SK-N-SH (cell line): ENCODE measurements around the gene JPT2. TPM values are rescaled to one million over a fixed set of nuclear protein-coding genes. Genes with fewer than 3 reads are reported as not detected.

Source experiments
- CTCF ChIA-PET: fragments of 300-600, 350-600 bp; formaldehyde crosslinking; extraction: SDS; loops from one replicate; lab custom pipeline; 2021; lab: Yijun Ruan, JAX
- POLR2A ChIA-PET: fragments of 350-600 bp; sonication (Branson Sonifier 250); formaldehyde crosslinking; extraction: SDS; loops from one replicate; lab custom pipeline; 2020; ENCODE audit warnings: antibody characterized with exemption, inconsistent platforms; lab: Yijun Ruan, JAX
- DNase-seq: peaks from one replicate; pipeline ENCODE4 v3.0.0; 2012
- H2AFZ ChIP-seq: fragments of 200-600 bp; sonication (generic); 2 replicates; pipeline ENCODE4 v1.8.1; 2016; ENCODE audit warnings: antibody characterized with exemption, mild to moderate bottlenecking, low read depth
- H3F3A ChIP-seq: fragments of 200-600 bp; sonication (generic); replicated peaks from 2 replicates; pipeline ENCODE3; 2016; ENCODE audit warnings: antibody characterized with exemption, mild to moderate bottlenecking; ENCODE audit not compliant: insufficient read depth
- H3K27ac ChIP-seq, 2 experiments: fragments of 200-500 bp in 1 of 2; fragments of 200-600 bp in 1 of 2; sonication (Bioruptor generic) in 1 of 2; sonication (generic), shearing (Covaris generic) in 1 of 2; 2 replicates each; pipeline versions ENCODE4 v1.5.1 to v1.6.1; 2014 to 2016; ENCODE audit warnings: low read depth in 2 of 2, inconsistent platforms in 1 of 2, low read length in 1 of 2, mild to moderate bottlenecking in 1 of 2, mixed read lengths in 1 of 2
- H3K27me3 ChIP-seq: fragments of 200-600 bp; sonication (generic), shearing (Covaris generic); 2 replicates; pipeline ENCODE4 v1.6.1; 2016; ENCODE audit warnings: mixed run types; ENCODE audit not compliant: insufficient read depth
- H3K36me3 ChIP-seq, 2 experiments: fragments of 200-500 bp in 1 of 2; fragments of 200-600 bp in 1 of 2; sonication (Bioruptor generic) in 1 of 2; sonication (generic) in 1 of 2; replicated peaks in 1 of 2; 2 replicates each; pipeline versions ENCODE3 to v1.5.1; 2014 to 2016; ENCODE audit warnings: low read length in 1 of 2, mild to moderate bottlenecking in 1 of 2; ENCODE audit not compliant: insufficient read depth in 2 of 2, control insufficient read depth in 1 of 2
- H3K4me1 ChIP-seq, 2 experiments: fragments of 200-500 bp in 1 of 2; fragments of 200-600 bp in 1 of 2; sonication (Bioruptor generic) in 1 of 2; sonication (generic), shearing (Covaris generic) in 1 of 2; 2 replicates each; pipeline versions ENCODE4 v1.5.1 to v1.6.1; 2014 to 2016; ENCODE audit warnings: low read depth in 1 of 2, low read length in 1 of 2, mixed run types in 1 of 2; ENCODE audit not compliant: insufficient read depth in 2 of 2, control insufficient read depth in 1 of 2
- H3K4me2 ChIP-seq: fragments of 200-600 bp; sonication (generic), shearing (Covaris generic); 2 replicates; pipeline ENCODE4 v1.6.1; 2017; ENCODE audit warnings: mixed run types
- H3K4me3 ChIP-seq, 2 experiments: fragments of 200-500 bp in 1 of 2; fragments of 200-600 bp in 1 of 2; sonication (Bioruptor generic) in 1 of 2; sonication (generic), shearing (Covaris generic) in 1 of 2; 2 replicates each; pipeline versions ENCODE4 v1.5.1 to v1.8.1; 2014 to 2016; ENCODE audit warnings: low read depth in 2 of 2, inconsistent platforms in 1 of 2, low read length in 1 of 2, mild to moderate bottlenecking in 1 of 2, mixed read lengths in 1 of 2, moderate library complexity in 1 of 2
- H3K79me2 ChIP-seq: fragments of 200-600 bp; sonication (generic); 2 replicates; pipeline ENCODE4 v1.8.1; 2017; ENCODE audit warnings: mild to moderate bottlenecking; ENCODE audit not compliant: insufficient read depth
- H3K9ac ChIP-seq: fragments of 200-600 bp; sonication (generic); 2 replicates; pipeline ENCODE4 v1.6.1; 2017; ENCODE audit warnings: mixed run types
- H3K9me2 ChIP-seq: fragments of 200-600 bp; sonication (generic); 2 replicates; pipeline ENCODE4 v1.6.1; 2017; ENCODE audit warnings: mixed run types
- H3K9me3 ChIP-seq: fragments of 200-600 bp; sonication (generic); 2 replicates; pipeline ENCODE4 v1.6.1; 2017; ENCODE audit warnings: mixed run types, mild to moderate bottlenecking, moderate library complexity
- H4K20me1 ChIP-seq: fragments of 200-600 bp; sonication (generic); 2 replicates; pipeline ENCODE4 v1.6.1; 2017; ENCODE audit warnings: mild to moderate bottlenecking, mixed run types; ENCODE audit not compliant: insufficient read depth
- CHD2 ChIP-seq: fragments of 150-350 bp; IDR thresholded peaks from 2 replicates; pipeline ENCODE4 v1.6.1; 2018; ENCODE audit warnings: low read length; ENCODE audit not compliant: partially characterized antibody
- EZH2phosphoT487 ChIP-seq: fragments of 200-600 bp; sonication (generic); IDR thresholded peaks from 2 replicates; pipeline ENCODE4 v1.6.1; 2017; ENCODE audit warnings: low read depth, mixed run types, mild to moderate bottlenecking, antibody characterized with exemption, moderate library complexity, borderline replicate concordance
- FOSL2 ChIP-seq: IDR thresholded peaks from 2 replicates; pipeline ENCODE4 v1.4.0; 2012; ENCODE audit warnings: low read depth, mild to moderate bottlenecking, moderate library complexity, borderline replicate concordance
- FOXM1 ChIP-seq: IDR thresholded peaks from 2 replicates; pipeline ENCODE4 v1.4.0; 2012; ENCODE audit warnings: low read depth, mild to moderate bottlenecking
- GATA2 ChIP-seq: sonication (generic); formaldehyde crosslinking; IDR thresholded peaks from 2 replicates; pipeline ENCODE4 v1.5.0; 2020; ENCODE audit warnings: mild to moderate bottlenecking, missing genetic modification reagents
- JUND ChIP-seq: IDR thresholded peaks from 2 replicates; pipeline ENCODE4 v1.4.0; 2012
- MEF2A ChIP-seq: IDR thresholded peaks from 2 replicates; pipeline ENCODE4 v1.4.0; 2012; ENCODE audit warnings: low read depth, borderline replicate concordance
- MXI1 ChIP-seq: IDR thresholded peaks from 2 replicates; pipeline ENCODE4 v1.6.1; 2012; ENCODE audit warnings: mild to moderate bottlenecking, low read depth, low read length, improper control_type of control experiment
- NFIC ChIP-seq: IDR thresholded peaks from 2 replicates; pipeline ENCODE4 v1.4.0; 2012; ENCODE audit warnings: borderline replicate concordance
- NRF1 ChIP-seq: IDR thresholded peaks from 2 replicates; pipeline ENCODE4 v1.6.1; 2012; ENCODE audit warnings: low read depth, mild to moderate bottlenecking, low read length
- POLR2AphosphoS5 ChIP-seq: IDR thresholded peaks from 2 replicates; pipeline ENCODE4 v1.6.1; 2012; ENCODE audit warnings: low read depth, low read length
- SMC3 ChIP-seq: IDR thresholded peaks from 2 replicates; pipeline ENCODE4 v1.6.1; 2012; ENCODE audit warnings: low read depth, low read length, improper control_type of control experiment
- TAF1 ChIP-seq: IDR thresholded peaks from 2 replicates; pipeline ENCODE4 v1.6.1; 2012; ENCODE audit warnings: low read depth, mild to moderate bottlenecking, low read length, moderate library complexity, borderline replicate concordance
- TCF12 ChIP-seq: IDR thresholded peaks from 2 replicates; pipeline ENCODE4 v1.4.0; 2012
- YY1 ChIP-seq: IDR thresholded peaks from 2 replicates; pipeline ENCODE4 v1.4.0; 2012; ENCODE audit warnings: low read depth, mild to moderate bottlenecking
- WGBS: methylation state at CpG from one replicate; pipeline ENCODE4 v1.1.6; 2017; ENCODE audit warnings: low lambda C conversion rate; 5-methylcytosine and 5-hydroxymethylcytosine counted together
- polyA plus RNA-seq, 3 experiments: library from polyadenylated mRNA; depleted of rRNA; stranded (reverse); fragments of >200 nt; gene quantifications; 2 replicates each; pipeline ENCODE4 v1.2.3, GENCODE V29; 2012
- TF ChIP-seq, protein P1 (sequence below): IDR thresholded peaks from 2 replicates; pipeline ENCODE4 v1.4.0; 2012; ENCODE audit warnings: low read depth, borderline replicate concordance
- TF ChIP-seq, protein P2 (sequence below): IDR thresholded peaks from 2 replicates; pipeline ENCODE4 v1.4.0; 2012; ENCODE audit warnings: low read depth
- TF ChIP-seq, protein P3 (sequence below): IDR thresholded peaks from 2 replicates; pipeline ENCODE4 v1.6.1; 2012; ENCODE audit warnings: mild to moderate bottlenecking, low read depth, low read length, moderate library complexity
- TF ChIP-seq, protein P4 (sequence below): fragments of 150-350 bp; IDR thresholded peaks from 2 replicates; pipeline ENCODE4 v1.6.1; 2016; ENCODE audit warnings: mild to moderate bottlenecking, low read depth, low read length
- TF ChIP-seq, protein P5 (sequence below): IDR thresholded peaks from 2 replicates; pipeline ENCODE4; 2012

The JPT2 gene
- polyA plus RNA-seq, 1 of the 3 experiments (the other 2 are of a cell fraction): 67.4 TPM

DNA sequence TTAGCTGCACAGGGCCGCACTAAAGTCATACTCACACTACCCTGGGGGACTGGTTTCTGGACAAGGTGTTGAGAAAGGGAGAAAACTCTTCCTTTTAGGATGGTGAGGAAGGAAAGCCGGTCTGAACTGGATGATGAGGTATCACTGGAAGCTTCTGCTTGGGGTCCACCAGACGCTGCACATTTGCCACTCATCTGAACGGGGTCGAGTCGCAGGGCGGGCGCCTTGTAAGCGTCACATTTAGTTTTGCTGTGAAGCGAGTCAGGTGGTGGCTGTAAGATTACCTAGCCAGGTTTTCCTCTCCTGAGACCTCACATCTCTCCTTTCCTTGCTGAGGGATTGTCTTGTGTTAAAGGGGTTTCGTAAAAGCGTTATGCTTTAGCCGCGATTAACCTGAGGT is 2.3 kb downstream of the JPT2 start:
- Histone ChIP-seq H3K79me2 (peaks cover 76% of the 10 kb centered on the region), H3K36me3 (peaks cover 21 to 26% of the 10 kb centered on the region in 2 experiments), H2AFZ (no peak overlapping the region), H3K9me2 (no peaks in the 10 kb centered on the region), H4K20me1 (peaks cover 19% of the 10 kb centered on the region; the same call in 1 of the 2 replicates)
- no peak for DNase-seq
- CTCF ChIA-PET: interaction anchor here (1.4 kb wide), 1 partner anchor 26 kb away, joined by 5 read pairs; the partner anchor contains the start of gene MAPK8IP3
- no peak for TF ChIP-seq CHD2
- TF ChIP-seq, protein P1, sequence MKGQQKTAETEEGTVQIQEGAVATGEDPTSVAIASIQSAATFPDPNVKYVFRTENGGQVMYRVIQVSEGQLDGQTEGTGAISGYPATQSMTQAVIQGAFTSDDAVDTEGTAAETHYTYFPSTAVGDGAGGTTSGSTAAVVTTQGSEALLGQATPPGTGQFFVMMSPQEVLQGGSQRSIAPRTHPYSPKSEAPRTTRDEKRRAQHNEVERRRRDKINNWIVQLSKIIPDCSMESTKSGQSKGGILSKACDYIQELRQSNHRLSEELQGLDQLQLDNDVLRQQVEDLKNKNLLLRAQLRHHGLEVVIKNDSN: no peak
- TF ChIP-seq MEF2A: no peak
- TF ChIP-seq TAF1: no peak
- TF ChIP-seq EZH2phosphoT487: no peak
- no peak for TF ChIP-seq FOSL2
- TF ChIP-seq NRF1: no peak
- no peak for TF ChIP-seq NFIC
- TF ChIP-seq, protein P2, sequence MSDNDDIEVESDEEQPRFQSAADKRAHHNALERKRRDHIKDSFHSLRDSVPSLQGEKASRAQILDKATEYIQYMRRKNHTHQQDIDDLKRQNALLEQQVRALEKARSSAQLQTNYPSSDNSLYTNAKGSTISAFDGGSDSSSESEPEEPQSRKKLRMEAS: no peak
- no peak for TF ChIP-seq JUND
- no peak for TF ChIP-seq TCF12
- TF ChIP-seq, all 33 proteins: peak for 0
- 95% methylated on average over 14 of the region's 14 CpGs for WGBS
- Histone ChIP-seq H3K4me1 (peaks cover 0 to 7% of the 10 kb centered on the region in 2 experiments; a peak in 1 of 4 replicates), H3F3A (peaks cover 9% of the 10 kb centered on the region), H3K9ac (no peak overlapping the region), H3K4me3 (no peak overlapping the region), H3K27me3 (no peaks in the 10 kb centered on the region), H3K4me2 (peak overlapping the region; percentile 98), H3K9me3 (no peaks in the 10 kb centered on the region), H3K27ac (no peak overlapping the region)
- POLR2A ChIA-PET: no interaction called here

DNA sequence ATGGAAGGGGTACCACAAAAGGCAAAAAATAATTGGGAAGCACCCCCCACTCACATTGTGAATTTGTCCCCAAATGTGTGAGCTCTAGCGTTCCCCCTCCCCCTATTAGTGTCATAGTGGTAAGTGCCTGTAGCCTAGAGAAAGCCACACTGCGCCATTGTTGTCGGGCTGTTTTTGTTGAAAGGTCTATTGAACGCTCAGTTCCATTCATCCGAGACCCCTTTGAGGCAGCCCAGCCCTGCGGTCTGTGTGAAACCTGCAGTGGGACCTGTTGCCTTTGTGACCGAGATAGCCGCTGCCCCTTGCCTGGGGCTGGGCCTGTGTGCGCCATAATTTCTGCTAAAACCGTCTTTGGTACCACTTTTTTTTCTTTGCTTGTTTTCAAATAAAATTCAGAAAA is 3.0 kb downstream of the JPT2 start:
- ChIA-PET CTCF (interaction anchor here (1.2 to 1.4 kb wide), 2 partner anchors 25 to 249 kb away, joined by 4 to 5 read pairs; partner anchors contain the start of gene MAPK8IP3), POLR2A (no interaction called here)
- peaks cover 19% of the 10 kb centered on the region; the same call in 1 of the 2 replicates for H4K20me1 ChIP-seq
- H3K4me3 ChIP-seq: no peak overlapping the region
- peaks cover 0 to 7% of the 10 kb centered on the region in 2 experiments; a peak in 1 of 4 replicates for H3K4me1 ChIP-seq
- H3K4me2 ChIP-seq: no peak overlapping the region
- H3K27ac ChIP-seq: no peak overlapping the region
- H3K79me2 ChIP-seq: peaks cover 83% of the 10 kb centered on the region
- H2AFZ ChIP-seq: no peak overlapping the region
- no peaks in the 10 kb centered on the region for H3K9me2 ChIP-seq
- 95% methylated on average over 9 of the region's 10 CpGs for WGBS
- H3F3A ChIP-seq: peaks cover 9% of the 10 kb centered on the region
- no peaks in the 10 kb centered on the region for H3K27me3 ChIP-seq
- no peak overlapping the region for H3K9ac ChIP-seq
- H3K9me3 ChIP-seq: no peaks in the 10 kb centered on the region
- H3K36me3 ChIP-seq: peaks cover 20 to 26% of the 10 kb centered on the region in 2 experiments
- no peak for DNase-seq
- TF ChIP-seq MEF2A: no peak
- no peak for TF ChIP-seq SMC3
- TF ChIP-seq, protein P3, sequence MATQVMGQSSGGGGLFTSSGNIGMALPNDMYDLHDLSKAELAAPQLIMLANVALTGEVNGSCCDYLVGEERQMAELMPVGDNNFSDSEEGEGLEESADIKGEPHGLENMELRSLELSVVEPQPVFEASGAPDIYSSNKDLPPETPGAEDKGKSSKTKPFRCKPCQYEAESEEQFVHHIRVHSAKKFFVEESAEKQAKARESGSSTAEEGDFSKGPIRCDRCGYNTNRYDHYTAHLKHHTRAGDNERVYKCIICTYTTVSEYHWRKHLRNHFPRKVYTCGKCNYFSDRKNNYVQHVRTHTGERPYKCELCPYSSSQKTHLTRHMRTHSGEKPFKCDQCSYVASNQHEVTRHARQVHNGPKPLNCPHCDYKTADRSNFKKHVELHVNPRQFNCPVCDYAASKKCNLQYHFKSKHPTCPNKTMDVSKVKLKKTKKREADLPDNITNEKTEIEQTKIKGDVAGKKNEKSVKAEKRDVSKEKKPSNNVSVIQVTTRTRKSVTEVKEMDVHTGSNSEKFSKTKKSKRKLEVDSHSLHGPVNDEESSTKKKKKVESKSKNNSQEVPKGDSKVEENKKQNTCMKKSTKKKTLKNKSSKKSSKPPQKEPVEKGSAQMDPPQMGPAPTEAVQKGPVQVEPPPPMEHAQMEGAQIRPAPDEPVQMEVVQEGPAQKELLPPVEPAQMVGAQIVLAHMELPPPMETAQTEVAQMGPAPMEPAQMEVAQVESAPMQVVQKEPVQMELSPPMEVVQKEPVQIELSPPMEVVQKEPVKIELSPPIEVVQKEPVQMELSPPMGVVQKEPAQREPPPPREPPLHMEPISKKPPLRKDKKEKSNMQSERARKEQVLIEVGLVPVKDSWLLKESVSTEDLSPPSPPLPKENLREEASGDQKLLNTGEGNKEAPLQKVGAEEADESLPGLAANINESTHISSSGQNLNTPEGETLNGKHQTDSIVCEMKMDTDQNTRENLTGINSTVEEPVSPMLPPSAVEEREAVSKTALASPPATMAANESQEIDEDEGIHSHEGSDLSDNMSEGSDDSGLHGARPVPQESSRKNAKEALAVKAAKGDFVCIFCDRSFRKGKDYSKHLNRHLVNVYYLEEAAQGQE: no peak
- TF ChIP-seq, protein P1: no peak
- TF ChIP-seq, protein P2: no peak
- TF ChIP-seq, protein P4, sequence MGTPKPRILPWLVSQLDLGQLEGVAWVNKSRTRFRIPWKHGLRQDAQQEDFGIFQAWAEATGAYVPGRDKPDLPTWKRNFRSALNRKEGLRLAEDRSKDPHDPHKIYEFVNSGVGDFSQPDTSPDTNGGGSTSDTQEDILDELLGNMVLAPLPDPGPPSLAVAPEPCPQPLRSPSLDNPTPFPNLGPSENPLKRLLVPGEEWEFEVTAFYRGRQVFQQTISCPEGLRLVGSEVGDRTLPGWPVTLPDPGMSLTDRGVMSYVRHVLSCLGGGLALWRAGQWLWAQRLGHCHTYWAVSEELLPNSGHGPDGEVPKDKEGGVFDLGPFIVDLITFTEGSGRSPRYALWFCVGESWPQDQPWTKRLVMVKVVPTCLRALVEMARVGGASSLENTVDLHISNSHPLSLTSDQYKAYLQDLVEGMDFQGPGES: no peak
- TF ChIP-seq TCF12: no peak
- TF ChIP-seq YY1: no peak
- TF ChIP-seq FOXM1: no peak
- no peak for TF ChIP-seq GATA2
- TF ChIP-seq, protein P5, sequence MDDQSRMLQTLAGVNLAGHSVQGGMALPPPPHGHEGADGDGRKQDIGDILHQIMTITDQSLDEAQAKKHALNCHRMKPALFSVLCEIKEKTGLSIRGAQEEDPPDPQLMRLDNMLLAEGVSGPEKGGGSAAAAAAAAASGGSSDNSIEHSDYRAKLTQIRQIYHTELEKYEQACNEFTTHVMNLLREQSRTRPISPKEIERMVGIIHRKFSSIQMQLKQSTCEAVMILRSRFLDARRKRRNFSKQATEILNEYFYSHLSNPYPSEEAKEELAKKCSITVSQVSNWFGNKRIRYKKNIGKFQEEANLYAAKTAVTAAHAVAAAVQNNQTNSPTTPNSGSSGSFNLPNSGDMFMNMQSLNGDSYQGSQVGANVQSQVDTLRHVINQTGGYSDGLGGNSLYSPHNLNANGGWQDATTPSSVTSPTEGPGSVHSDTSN: no peak
- no peak for TF ChIP-seq MXI1
- TF ChIP-seq POLR2AphosphoS5: no peak
